Sciatic nerve (tissue), 2 donors: Measurements from ENCODE around the gene EFNA5. TPM values are rescaled to one million over a fixed set of nuclear protein-coding genes. Genes with fewer than 3 reads are reported as not detected.

ENCODE experiments used
- ATAC-seq: fragments of 200-7000 bp; cut with Tn5 transposase; one replicate; pipeline ENCODE4 v1.9.1; 2020; ENCODE audit warnings: mild to moderate bottlenecking, moderate library complexity
- DNase-seq: peaks from one replicate; pipeline ENCODE4 v3.0.0-alpha.2; 2020; ENCODE audit warnings: low spot score
- intact Hi-C: fragments of 100-400 bp; cut with DNase I; formaldehyde crosslinking; loops from one replicate; pipeline ENCODE4 v1.14.2; 2022
- total RNA-seq: library from RNA; stranded (reverse); fragmentation: NEBNext Ultra II Directional; extraction: Animal tissue kit (Norgen Biotek cat#: 25700); gene quantifications from one replicate; pipeline ENCODE4 v1.2.1, GENCODE V29; 2021
- donor health status: DM: no; HTN: no; CAD: no.
- donor health status: DM: no; HTN: no; CAD: no.

The EFNA5 gene
- total RNA-seq, 1 donor from 2014 or later = 18.5 TPM

GRCh38 chr5:107402434-107403227 is 268.1 kb downstream of the EFNA5 start:
- peak; percentile 88 for ATAC-seq

GRCh38 chr5:107401470-107402122 is 269.1 kb downstream of the EFNA5 start:
- intact Hi-C loops = no loop called here
- DNase-seq = no peak
- ATAC-seq = no peak

More at GRCh38 chr5:107402434-107403227, 268.1 kb downstream of the EFNA5 start:
- intact Hi-C loops = no loop called here
- DNase-seq = no peak

DNA sequence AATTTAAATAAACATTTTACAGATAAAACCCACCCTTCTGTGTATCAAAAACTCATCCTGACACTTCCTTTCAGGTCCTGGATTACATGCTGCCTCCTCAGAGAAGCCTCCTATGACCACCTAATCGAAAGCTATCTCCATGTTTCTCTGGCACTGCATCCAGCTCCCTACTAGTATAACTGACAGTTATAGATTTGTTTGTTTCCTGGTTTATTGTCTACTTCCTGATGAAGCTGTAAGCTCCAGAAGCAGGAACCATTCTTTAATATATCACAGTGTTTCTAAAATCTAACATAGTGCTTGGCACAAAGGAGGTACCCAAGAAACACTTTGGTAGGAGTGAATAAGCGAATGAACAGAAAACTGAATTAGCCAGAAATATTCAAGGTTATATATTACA is 270.4 kb downstream of the EFNA5 start:
- intact Hi-C loops = no loop called here
- ATAC-seq = no peak
- DNase-seq = no peak

GRCh38 chr5:107398703-107399102 is 272.0 kb downstream of the EFNA5 start:
- no peak for ATAC-seq
- no peak for DNase-seq
- intact Hi-C loops = no loop called here

DNA sequence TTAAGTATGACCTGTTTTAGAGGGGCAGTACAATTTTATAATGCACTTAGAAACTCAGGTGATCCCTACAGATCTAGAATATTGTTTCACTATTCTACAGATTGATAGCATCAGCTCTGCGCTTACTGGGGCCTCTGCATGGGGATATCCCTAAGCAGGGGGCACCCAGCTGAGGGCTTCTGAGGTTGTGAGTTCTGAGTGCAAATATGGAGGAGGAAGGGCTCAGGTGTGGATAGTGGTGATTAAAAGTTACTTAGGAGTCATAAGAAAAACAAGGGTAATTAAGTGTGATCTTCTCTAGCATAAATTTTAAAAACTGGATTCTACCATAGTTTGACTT is 274.4 kb downstream of the EFNA5 start:
- intact Hi-C loops = no loop called here
- no peak for ATAC-seq
- no peak for DNase-seq

DNA sequence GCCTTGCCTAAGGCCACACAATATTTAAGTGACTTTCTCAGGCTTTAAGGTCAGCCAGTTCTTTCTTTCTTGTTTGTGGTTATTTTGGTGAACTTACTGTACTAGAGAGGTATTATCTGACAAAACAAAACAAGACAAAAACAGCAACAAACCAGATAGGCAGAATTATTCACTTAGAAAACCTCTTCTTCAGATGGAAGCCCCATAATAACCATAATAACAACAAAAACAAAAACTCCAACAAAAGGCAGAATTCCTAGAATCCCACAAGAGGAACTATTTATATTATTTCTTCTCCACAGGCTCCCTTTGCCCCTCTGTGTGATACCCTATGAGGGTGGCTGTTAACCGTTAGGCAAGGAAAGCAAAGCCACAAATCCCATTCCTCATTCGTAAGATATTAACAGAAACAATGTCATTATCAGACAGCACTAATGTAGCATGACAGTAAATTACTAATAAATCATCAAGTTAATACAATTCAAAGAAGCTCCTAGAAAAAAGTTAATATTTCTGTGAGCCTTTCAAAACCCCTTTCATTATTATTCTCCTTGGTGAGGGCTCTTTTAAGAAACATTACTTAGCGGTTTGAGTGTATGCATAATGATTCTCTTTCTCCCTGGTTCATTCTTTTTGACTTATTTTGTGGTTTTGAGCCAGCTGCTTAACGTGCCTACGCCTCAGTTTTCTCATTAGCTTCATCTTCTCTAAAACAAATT is 274.9 kb downstream of the EFNA5 start:
- ATAC-seq (no peak), DNase-seq (no peak)
- intact Hi-C loops = no loop called here

- intact Hi-C loops = no loop called here
- DNase-seq (no peak), ATAC-seq (no peak)
Measured at GRCh38 chr5:107393851-107394250, 276.9 kb downstream of the EFNA5 start.

DNA sequence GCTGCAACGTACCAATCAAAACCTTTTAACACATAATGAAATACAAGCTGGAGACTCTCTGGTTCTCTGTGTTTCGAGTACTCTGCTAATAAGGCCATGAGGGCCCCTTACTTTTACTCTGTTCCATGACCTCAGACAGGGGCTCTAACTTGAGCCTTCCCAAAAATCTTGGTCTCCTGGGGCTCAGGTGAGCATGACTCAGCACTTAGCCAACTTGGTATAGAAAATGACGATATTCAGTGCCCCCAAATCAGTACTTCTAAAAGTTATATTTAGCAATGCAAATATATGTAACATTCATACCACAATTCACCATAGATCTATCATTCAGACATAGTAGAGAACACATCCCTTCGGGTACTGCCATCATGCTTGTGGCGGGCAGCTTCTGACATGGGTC is 278.9 kb downstream of the EFNA5 start:
- intact Hi-C loops = no loop called here

GRCh38 chr5:107389775-107390148 is 281.0 kb downstream of the EFNA5 start:
- ATAC-seq = no peak
- no peak for DNase-seq
- intact Hi-C loops = no loop called here

More for the DNA sequence above, 278.9 kb downstream of the EFNA5 start:
- DNase-seq (no peak), ATAC-seq (no peak)

DNA sequence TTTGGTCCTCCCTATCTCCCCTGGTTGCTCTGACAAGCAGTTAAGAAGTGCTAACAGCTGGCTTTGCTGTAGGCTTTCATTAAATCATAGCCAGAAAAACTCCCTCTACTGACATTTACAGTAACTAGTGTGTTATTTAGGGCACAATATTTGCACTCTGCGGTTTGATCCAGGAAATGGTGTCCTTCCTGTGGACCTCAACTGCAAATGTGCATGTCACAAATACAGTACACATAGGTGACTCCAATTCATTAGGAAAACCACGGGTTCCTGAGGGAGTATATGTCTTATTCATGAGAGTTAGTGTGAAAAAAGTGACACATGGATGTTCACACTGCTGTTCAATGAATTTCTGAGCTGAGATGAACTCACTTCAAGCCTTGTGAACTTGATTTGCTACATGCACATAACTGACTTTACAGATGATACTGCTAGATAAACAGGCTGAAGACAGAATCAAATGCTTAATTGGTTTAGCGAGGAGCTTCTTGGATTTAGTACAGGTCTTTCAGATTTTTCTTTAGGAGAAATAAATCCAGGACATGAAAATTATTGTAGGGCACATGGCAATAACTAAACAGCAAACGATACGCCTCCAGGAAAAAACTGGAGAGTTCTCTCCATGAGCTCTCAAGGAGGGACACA is 281.5 kb downstream of the EFNA5 start:
- ATAC-seq = peak; percentile 57
- no peak for DNase-seq
- intact Hi-C loops = no loop called here

GRCh38 chr5:107388141-107388861 is 282.4 kb downstream of the EFNA5 start:
- no peak for ATAC-seq

GRCh38 chr5:107387526-107388140 is 283.1 kb downstream of the EFNA5 start:
- DNase-seq (no peak), ATAC-seq (no peak)
- intact Hi-C loops = no loop called here

More at GRCh38 chr5:107388141-107388861, 282.4 kb downstream of the EFNA5 start:
- DNase-seq = no peak
- intact Hi-C loops = no loop called here

GRCh38 chr5:107385708-107386107 is 285.0 kb downstream of the EFNA5 start:
- intact Hi-C loops = no loop called here
- ATAC-seq (no peak), DNase-seq (no peak)

- ATAC-seq (no peak), DNase-seq (no peak)
- intact Hi-C loops = no loop called here
Measured at GRCh38 chr5:107384256-107384655, 286.5 kb downstream of the EFNA5 start.

- intact Hi-C loops = no loop called here
- no peak for DNase-seq
- no peak for ATAC-seq
Measured at GRCh38 chr5:107383414-107383813, 287.3 kb downstream of the EFNA5 start.

GRCh38 chr5:107381189-107381856 is 289.4 kb downstream of the EFNA5 start:
- DNase-seq (no peak), ATAC-seq (no peak)
- intact Hi-C loops = no loop called here

DNA sequence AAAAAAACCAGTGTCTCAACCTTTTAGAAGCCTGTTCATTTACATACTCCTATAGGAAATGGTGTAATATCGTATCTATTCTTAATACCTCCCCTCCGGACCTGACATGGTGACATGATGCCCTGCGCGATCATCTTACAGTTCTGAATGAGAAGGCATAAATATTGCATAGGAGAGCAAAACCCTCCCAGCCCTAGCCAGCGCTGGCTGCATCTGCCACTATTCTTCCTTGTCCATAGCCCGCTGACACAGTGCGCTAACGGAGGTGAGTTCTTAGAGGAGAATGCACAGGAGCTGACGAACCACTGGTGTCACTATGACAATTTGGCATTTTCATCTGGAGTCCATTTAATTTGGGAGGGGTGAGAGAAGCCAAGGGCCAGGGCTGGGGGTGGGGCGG is 290.1 kb downstream of the EFNA5 start:
- DNase-seq (no peak), ATAC-seq (no peak)
- intact Hi-C loops = no loop called here
